ENCODE data around the gene CTSZ. TPM values are rescaled to one million over a fixed set of nuclear protein-coding genes. Genes with fewer than 3 reads are reported as not detected.

The CTSZ gene
- total RNA-seq, 1 experiment from 2014 or later: 37.6 TPM

DNA sequence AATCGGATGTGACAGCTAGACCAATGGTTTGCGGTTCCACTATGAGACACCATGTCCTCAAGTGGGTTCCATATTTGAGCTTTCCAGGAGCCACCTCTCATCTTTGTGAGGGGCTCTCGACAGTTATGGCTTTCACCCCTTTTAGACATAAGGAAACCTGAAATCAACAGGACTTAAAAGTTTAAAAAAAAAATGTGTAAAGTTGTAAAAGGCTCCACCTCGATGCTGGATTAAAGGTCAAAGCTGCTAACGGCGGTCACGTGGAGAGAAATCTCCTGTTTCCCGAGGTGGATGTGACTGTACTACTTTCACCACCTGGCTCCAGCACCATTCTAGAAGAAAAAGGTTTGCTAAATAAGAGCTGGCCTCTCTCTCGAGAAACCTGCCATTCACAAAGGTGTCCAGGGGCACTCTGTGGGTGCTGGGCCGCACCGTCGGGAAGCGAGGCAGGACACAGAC lies 24.5 kb upstream of the CTSZ start:
- no peak overlapping the region for H2AFZ ChIP-seq (ENCODE audit: low read length)
- no peak overlapping the region for H3K27ac Mint-ChIP-seq

More for the DNA sequence above, 24.5 kb upstream of the CTSZ start:
- Mint-ChIP-seq H3K9me3 (no peaks in the 10 kb centered on the region), H3K27me3 (ENCODE audit: low read depth) (peaks cover 31% of the 10 kb centered on the region), H3K4me1 (peaks cover 19 to 24% of the 10 kb centered on the region in 2 experiments), H3K36me3 (ENCODE audit: insufficient read depth in 1 of 3, low read depth in 3 of 3) (peaks cover 33 to 72% (median 67%) of the 10 kb centered on the region in 3 experiments), H3K4me3 (peak overlapping the region; percentile 93 to 94)
- Histone ChIP-seq H3K4ac (ENCODE audit: low read depth, low read length) (no peak overlapping the region), H3K79me2 (ENCODE audit: insufficient read depth, low read length) (peaks cover 4% of the 10 kb centered on the region; the same call in 1 of the 2 replicates), H3K14ac (ENCODE audit: insufficient read depth, low read length) (peak overlapping the region; percentile 81), H4K91ac (ENCODE audit: insufficient read length, low read depth, low read length) (no peak overlapping the region), H3K27me3 (ENCODE audit: insufficient read depth, low read length) (no peaks in the 10 kb centered on the region), H2AK5ac (ENCODE audit: insufficient read length, low read length) (no peak overlapping the region), H3K4me1 (ENCODE audit: insufficient read depth, low read length) (peaks cover 3% of the 10 kb centered on the region), H4K5ac (ENCODE audit: insufficient read length, low read depth, low read length) (no peak overlapping the region), H2BK20ac (ENCODE audit: low read depth, low read length, poor library complexity, severe bottlenecking) (no peak overlapping the region), H2BK120ac (ENCODE audit: low read depth, low read length, poor library complexity, severe bottlenecking) (no peak overlapping the region), H3K23ac (ENCODE audit: insufficient read length, low read depth, low read length) (no peak overlapping the region), H2BK15ac (ENCODE audit: low read depth, low read length) (no peak overlapping the region), H3K27ac (ENCODE audit: insufficient read length, low read depth, low read length) (no peak overlapping the region), H4K8ac (replicated peaks; ENCODE audit: insufficient read length, low read depth, low read length) (no peak overlapping the region), H3K4me2 (ENCODE audit: insufficient read depth, insufficient read length, low read length) (peak overlapping the region; percentile 87), H3K79me1 (ENCODE audit: insufficient read depth, low read depth, low read length, poor library complexity, severe bottlenecking) (no peaks in the 10 kb centered on the region), H3K56ac (ENCODE audit: insufficient read length, low read depth, low read length) (no peak overlapping the region), H3K23me2 (ENCODE audit: insufficient read length, low read depth, low read length, poor library complexity, severe bottlenecking) (peaks cover 8% of the 10 kb centered on the region), H3K9ac (ENCODE audit: extremely low read depth, insufficient read length, low read length) (peak overlapping the region; percentile 68), H3K18ac (ENCODE audit: insufficient read length, low read depth, low read length) (peak overlapping the region; percentile 43), H2BK12ac (ENCODE audit: insufficient read length, low read depth, low read length) (no peak overlapping the region), H3K9me3 (ENCODE audit: control insufficient read depth, low read depth, low read length) (no peaks in the 10 kb centered on the region), H3T11ph (ENCODE audit: low read length) (no peak overlapping the region), H2BK5ac (ENCODE audit: insufficient read length, low read length) (no peak overlapping the region), H4K20me1 (ENCODE audit: control insufficient read depth, insufficient read depth, insufficient read length) (no peaks in the 10 kb centered on the region)
- DNase-seq: no peak
- TF ChIP-seq CTCF (conservative IDR thresholded peaks at IDR 0.05): no peak
- WGBS (ENCODE audit: extremely low coverage, insufficient read length, low lambda C conversion rate): no CpG with 5 or more reads among the region's 13 CpGs

Data from H9 (cell line).